IMR-90 (cell line): ENCODE data around the gene MAP3K1. TPM values are rescaled to one million over a fixed set of nuclear protein-coding genes. Genes with fewer than 3 reads are reported as not detected.

Experiments used
- ATAC-seq: fragments of 200-7000 bp; cut with Tn5 transposase; 2 replicates; pipeline ENCODE4 v1.9.1; 2020; ENCODE audit warnings: low read depth, mild to moderate bottlenecking, moderate library complexity
- BruUV-seq: library from RNA; stranded (reverse); fragments of 400-500 nt; replicated peaks from 2 replicates; lab custom pipeline; 2021; lab: Mats Ljungman, UMichigan
- CTCF ChIA-PET: fragments of 300-600 bp; formaldehyde crosslinking; extraction: SDS; loops from one replicate; lab custom pipeline; 2021; ENCODE audit warnings: antibody characterized with exemption; lab: Yijun Ruan, JAX
- POLR2A ChIA-PET: fragments of 300-600 bp; sonication (Branson Sonifier 250); formaldehyde crosslinking; loops from one replicate; lab custom pipeline; 2022; ENCODE audit warnings: antibody characterized with exemption; ENCODE audit not compliant: unreplicated experiment; lab: Charles Lee
- DNase-seq: peaks from one replicate; pipeline ENCODE4 v3.0.0; 2013
- H2AFZ ChIP-seq: replicated peaks from 2 replicates; pipeline ENCODE3; 2013; ENCODE audit warnings: low read length, mild to moderate bottlenecking; ENCODE audit not compliant: poor library complexity
- H2AK5ac ChIP-seq: 2 replicates; pipeline ENCODE4 v1.6.1; 2013; ENCODE audit warnings: low read depth, low read length, inconsistent platforms
- H2AK9ac ChIP-seq: replicated peaks from 2 replicates; pipeline ENCODE3; 2013; ENCODE audit warnings: mild to moderate bottlenecking, low read depth, low read length, moderate library complexity; ENCODE audit not compliant: poor library complexity
- H2BK120ac ChIP-seq: 2 replicates; pipeline ENCODE4 v1.6.1; 2013; ENCODE audit warnings: low read depth, low read length, inconsistent platforms
- H2BK15ac ChIP-seq: 3 replicates; pipeline ENCODE4 v1.6.1; 2013; ENCODE audit warnings: low read depth, low read length, inconsistent platforms
- H2BK20ac ChIP-seq: 2 replicates; pipeline ENCODE4 v1.6.1; 2013; ENCODE audit warnings: low read depth, mild to moderate bottlenecking, inconsistent platforms, low read length, moderate library complexity
- H2BK5ac ChIP-seq: 2 replicates; pipeline ENCODE4 v1.6.1; 2013; ENCODE audit warnings: mild to moderate bottlenecking, low read depth, low read length, inconsistent platforms; ENCODE audit not compliant: poor library complexity, severe bottlenecking
- H3K14ac ChIP-seq: replicated peaks from 2 replicates; pipeline ENCODE4 v1.6.1; 2013; ENCODE audit warnings: low read depth, low read length, inconsistent platforms
- H3K18ac ChIP-seq: 2 replicates; pipeline ENCODE4 v1.6.1; 2013; ENCODE audit warnings: low read depth, low read length, control low read depth
- H3K23ac ChIP-seq: 2 replicates; pipeline ENCODE4 v1.6.1; 2013; ENCODE audit warnings: low read depth, low read length, inconsistent platforms
- H3K27ac ChIP-seq: 2 replicates; pipeline ENCODE4 v1.5.1; 2013; ENCODE audit warnings: mild to moderate bottlenecking, control low read depth, low read length; ENCODE audit not compliant: insufficient read depth
- H3K27me3 ChIP-seq: 2 replicates; pipeline ENCODE4 v1.6.1; 2013; ENCODE audit warnings: low read length; ENCODE audit not compliant: control insufficient read depth, insufficient read depth
- H3K36me3 ChIP-seq: 2 replicates; pipeline ENCODE4 v1.6.1; 2013; ENCODE audit warnings: low read length, mixed read lengths; ENCODE audit not compliant: control insufficient read depth, insufficient read depth
- H3K4ac ChIP-seq: 2 replicates; pipeline ENCODE4 v1.6.1; 2013; ENCODE audit warnings: low read depth, low read length, inconsistent platforms
- H3K4me1 ChIP-seq: 2 replicates; pipeline ENCODE4 v1.6.1; 2013; ENCODE audit warnings: low read length, mixed read lengths; ENCODE audit not compliant: control insufficient read depth, insufficient read depth
- H3K4me2 ChIP-seq: 2 replicates; pipeline ENCODE4 v1.6.1; 2013; ENCODE audit warnings: low read depth, mild to moderate bottlenecking, control low read depth, low read length, moderate library complexity
- H3K4me3 ChIP-seq: 2 replicates; pipeline ENCODE4 v1.5.1; 2013; ENCODE audit warnings: low read depth, mild to moderate bottlenecking, control low read depth, low read length, moderate library complexity; ENCODE audit not compliant: insufficient read depth
- H3K56ac ChIP-seq: 2 replicates; pipeline ENCODE4 v1.6.1; 2013; ENCODE audit warnings: low read length, inconsistent platforms; ENCODE audit not compliant: insufficient read depth; ENCODE audit errors: extremely low read depth
- H3K79me1 ChIP-seq, 2 experiments: 2 replicates each; pipeline ENCODE4 v1.6.1; 2013; ENCODE audit warnings: low read length in 2 of 2, inconsistent platforms in 1 of 2, low read depth in 1 of 2
- H3K9ac ChIP-seq: 2 replicates; pipeline ENCODE4 v1.6.1; 2013; ENCODE audit warnings: low read depth, low read length, control low read depth
- H3K9me1 ChIP-seq: 2 replicates; pipeline ENCODE4 v1.6.1; 2013; ENCODE audit warnings: low read length, inconsistent platforms; ENCODE audit not compliant: insufficient read depth
- H3K9me3 ChIP-seq: 2 replicates; pipeline ENCODE4 v1.6.1; 2013; ENCODE audit warnings: low read length; ENCODE audit not compliant: control insufficient read depth, insufficient read depth
- H4K20me1 ChIP-seq: 2 replicates; pipeline ENCODE4 v1.6.1; 2013; ENCODE audit warnings: low read length, inconsistent platforms; ENCODE audit not compliant: insufficient read depth
- H4K5ac ChIP-seq: 2 replicates; pipeline ENCODE4 v1.6.1; 2013; ENCODE audit warnings: mild to moderate bottlenecking, low read depth, low read length, control low read depth
- H4K8ac ChIP-seq, 2 experiments: 2 replicates each; pipeline ENCODE4 v1.6.1; 2013; ENCODE audit warnings: low read depth in 2 of 2, low read length in 2 of 2, control low read depth in 1 of 2, inconsistent platforms in 1 of 2
- H4K91ac ChIP-seq: 2 replicates; pipeline ENCODE4 v1.6.1; 2013; ENCODE audit warnings: low read depth, low read length, inconsistent platforms; ENCODE audit not compliant: insufficient read depth
- CEBPB ChIP-seq: IDR thresholded peaks from 2 replicates; pipeline ENCODE4 v1.6.1; 2012; ENCODE audit warnings: low read depth, low read length, improper control_type of control experiment
- CHD1 ChIP-seq: IDR thresholded peaks from 2 replicates; pipeline ENCODE4 v1.6.1; 2012; ENCODE audit warnings: low read depth, low read length, improper control_type of control experiment
- FOS ChIP-seq: fragments of 150-350 bp; IDR thresholded peaks from 2 replicates; pipeline ENCODE4 v1.6.1; 2016; ENCODE audit warnings: low read depth, low read length
- MAFK ChIP-seq: IDR thresholded peaks from 2 replicates; pipeline ENCODE4 v1.6.1; 2012; ENCODE audit warnings: low read depth, low read length, improper control_type of control experiment
- NFE2L2 ChIP-seq: fragments of 150-350 bp; IDR thresholded peaks from 2 replicates; pipeline ENCODE4 v1.6.1; 2016; ENCODE audit warnings: low read depth, mild to moderate bottlenecking, low read length
- RCOR1 ChIP-seq: IDR thresholded peaks from 2 replicates; pipeline ENCODE4 v1.6.1; 2012; ENCODE audit warnings: mild to moderate bottlenecking, low read length, improper control_type of control experiment; ENCODE audit not compliant: insufficient replicate concordance
- SMC3 ChIP-seq: fragments of 150-350 bp; IDR thresholded peaks from 2 replicates; pipeline ENCODE4 v1.6.1; 2016; ENCODE audit warnings: low read depth, mild to moderate bottlenecking, antibody characterized with exemption, low read length, moderate library complexity
- whole genome bisulfite sequencing, 2 experiments: methylation state at CpG; one replicate each; pipeline versions ENCODE4 v1.1.5 to v1.1.7; 2013; ENCODE audit warnings: missing lambda C conversion rate in 2 of 2; ENCODE audit not compliant: insufficient read length in 1 of 2; ENCODE audit errors: extremely low coverage in 2 of 2; 5-methylcytosine and 5-hydroxymethylcytosine counted together
- dilution Hi-C: fragments of 300-500 bp; cut with HindIII; formaldehyde crosslinking; loops from one replicate; pipeline ENCODE4 v1.14.3; 2018; ENCODE audit warnings: low sequenced_read_pairs; ENCODE audit not compliant: unreplicated experiment
- in situ Hi-C: fragments of 300-500 bp; cut with MboI; formaldehyde crosslinking; loops from 3 replicates; pipeline ENCODE4 v1.14.3; 2019; ENCODE audit warnings: low sequenced_read_pairs, inconsistent platforms, mixed read lengths
- intact Hi-C: fragments of 100-400 bp; cut with micrococcal nuclease; formaldehyde crosslinking; loops from 2 replicates; pipeline ENCODE4 v1.10.0; 2022
- polyA plus RNA-seq, 3 experiments: library from polyadenylated mRNA; depleted of rRNA; stranded (reverse); fragments of >200 nt; gene quantifications; 2 replicates each; pipeline ENCODE4 v1.2.3, GENCODE V29; 2012; ENCODE audit warnings: low replicate concordance in 1 of 3
- total RNA-seq: library from RNA; depleted of rRNA; stranded (reverse); fragments of >200 nt; gene quantifications from 2 replicates; pipeline ENCODE4 v1.2.3, GENCODE V29; 2012
- TF ChIP-seq, protein P1 (sequence below): fragments of 150-350 bp; IDR thresholded peaks from 2 replicates; pipeline ENCODE4 v1.6.1; 2017; ENCODE audit warnings: mild to moderate bottlenecking, antibody characterized with exemption, low read length, low read depth
- TF ChIP-seq, protein P2 (sequence below): conservative IDR thresholded peaks from 2 replicates; pipeline ENCODE4 v1.5.1; 2012; ENCODE audit warnings: mild to moderate bottlenecking, low read depth, low read length, improper control_type of control experiment

MAP3K1 gene
- total and polyA plus RNA-seq, 2 of the 4 experiments (the other 2 are of a cell fraction) = 3.8 to 18.8 TPM

DNA sequence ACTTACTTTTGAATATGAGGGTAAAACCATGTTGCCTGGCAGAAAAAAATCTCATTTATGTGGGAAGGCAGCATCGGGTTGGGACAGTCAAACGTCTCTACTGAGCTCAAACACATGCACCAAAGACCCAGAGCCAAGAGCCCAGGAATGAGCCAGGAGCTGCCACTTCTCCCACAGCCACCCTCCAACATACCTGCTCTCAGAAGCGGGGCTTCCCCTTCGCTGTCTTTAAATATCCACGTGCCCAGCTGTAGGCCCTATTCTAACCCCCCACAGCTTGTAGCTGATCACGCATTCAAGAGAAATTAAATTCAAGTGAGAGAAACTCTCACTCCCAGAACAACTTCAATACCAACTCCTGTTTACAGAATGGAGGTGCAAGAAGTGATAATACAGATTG is 42.6 kb upstream of the MAP3K1 start:
- Histone ChIP-seq H3K4me1 (no peaks in the 10 kb centered on the region), H3K9me1 (no peaks in the 10 kb centered on the region), H3K14ac (no peak overlapping the region), H3K4ac (no peak overlapping the region), H4K5ac (no peak overlapping the region), H3K9ac (no peak overlapping the region), H3K36me3 (no peaks in the 10 kb centered on the region), H3K4me3 (no peak overlapping the region), H2BK5ac (no peak overlapping the region), H3K23ac (no peak overlapping the region), H3K9me3 (no peaks in the 10 kb centered on the region), H3K4me2 (no peak overlapping the region), H4K8ac (no peak overlapping the region), H2BK20ac (no peak overlapping the region), H3K27me3 (no peaks in the 10 kb centered on the region; the same call in 1 of the 2 replicates), H3K27ac (no peak overlapping the region), H2AFZ (no peak overlapping the region), H3K79me1 (no peaks in the 10 kb centered on the region), H2BK15ac (no peak overlapping the region), H4K91ac (no peak overlapping the region), H2AK5ac (no peak overlapping the region), H3K56ac (no peak overlapping the region), H2BK120ac (no peak overlapping the region), H2AK9ac (no peak overlapping the region), H4K20me1 (no peaks in the 10 kb centered on the region), H3K18ac (no peak overlapping the region)
- DNase-seq (no peak), ATAC-seq (no peak)
- BruUV-seq = no TSS peak
- ChIA-PET CTCF (no interaction called here), POLR2A (no interaction called here)
- in situ Hi-C loops = no loop called here
- WGBS, 2 experiments = no CpG with 5 or more reads among the region's 6 CpGs
- TF ChIP-seq MAFK (no peak), SMC3 (no peak), CEBPB (no peak), FOS (no peak), RCOR1 (no peak), CHD1 (no peak), NFE2L2 (no peak)
- TF ChIP-seq, protein P1, sequence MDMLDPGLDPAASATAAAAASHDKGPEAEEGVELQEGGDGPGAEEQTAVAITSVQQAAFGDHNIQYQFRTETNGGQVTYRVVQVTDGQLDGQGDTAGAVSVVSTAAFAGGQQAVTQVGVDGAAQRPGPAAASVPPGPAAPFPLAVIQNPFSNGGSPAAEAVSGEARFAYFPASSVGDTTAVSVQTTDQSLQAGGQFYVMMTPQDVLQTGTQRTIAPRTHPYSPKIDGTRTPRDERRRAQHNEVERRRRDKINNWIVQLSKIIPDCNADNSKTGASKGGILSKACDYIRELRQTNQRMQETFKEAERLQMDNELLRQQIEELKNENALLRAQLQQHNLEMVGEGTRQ = no peak
- TF ChIP-seq, protein P2, sequence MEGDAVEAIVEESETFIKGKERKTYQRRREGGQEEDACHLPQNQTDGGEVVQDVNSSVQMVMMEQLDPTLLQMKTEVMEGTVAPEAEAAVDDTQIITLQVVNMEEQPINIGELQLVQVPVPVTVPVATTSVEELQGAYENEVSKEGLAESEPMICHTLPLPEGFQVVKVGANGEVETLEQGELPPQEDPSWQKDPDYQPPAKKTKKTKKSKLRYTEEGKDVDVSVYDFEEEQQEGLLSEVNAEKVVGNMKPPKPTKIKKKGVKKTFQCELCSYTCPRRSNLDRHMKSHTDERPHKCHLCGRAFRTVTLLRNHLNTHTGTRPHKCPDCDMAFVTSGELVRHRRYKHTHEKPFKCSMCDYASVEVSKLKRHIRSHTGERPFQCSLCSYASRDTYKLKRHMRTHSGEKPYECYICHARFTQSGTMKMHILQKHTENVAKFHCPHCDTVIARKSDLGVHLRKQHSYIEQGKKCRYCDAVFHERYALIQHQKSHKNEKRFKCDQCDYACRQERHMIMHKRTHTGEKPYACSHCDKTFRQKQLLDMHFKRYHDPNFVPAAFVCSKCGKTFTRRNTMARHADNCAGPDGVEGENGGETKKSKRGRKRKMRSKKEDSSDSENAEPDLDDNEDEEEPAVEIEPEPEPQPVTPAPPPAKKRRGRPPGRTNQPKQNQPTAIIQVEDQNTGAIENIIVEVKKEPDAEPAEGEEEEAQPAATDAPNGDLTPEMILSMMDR = no peak
- dilution Hi-C loops = no loop called here
- intact Hi-C loops = no loop called here
